ENCODE measurements around the gene RAB23. TPM values are rescaled to one million over a fixed set of nuclear protein-coding genes. Genes with fewer than 3 reads are reported as not detected.

The RAB23 gene
- total and polyA plus RNA-seq, 2 of the 8 experiments (the other 6 are each of a cell fraction or from before 2014, with no cell fraction given), result 6.5 to 17.2 TPM

DNA sequence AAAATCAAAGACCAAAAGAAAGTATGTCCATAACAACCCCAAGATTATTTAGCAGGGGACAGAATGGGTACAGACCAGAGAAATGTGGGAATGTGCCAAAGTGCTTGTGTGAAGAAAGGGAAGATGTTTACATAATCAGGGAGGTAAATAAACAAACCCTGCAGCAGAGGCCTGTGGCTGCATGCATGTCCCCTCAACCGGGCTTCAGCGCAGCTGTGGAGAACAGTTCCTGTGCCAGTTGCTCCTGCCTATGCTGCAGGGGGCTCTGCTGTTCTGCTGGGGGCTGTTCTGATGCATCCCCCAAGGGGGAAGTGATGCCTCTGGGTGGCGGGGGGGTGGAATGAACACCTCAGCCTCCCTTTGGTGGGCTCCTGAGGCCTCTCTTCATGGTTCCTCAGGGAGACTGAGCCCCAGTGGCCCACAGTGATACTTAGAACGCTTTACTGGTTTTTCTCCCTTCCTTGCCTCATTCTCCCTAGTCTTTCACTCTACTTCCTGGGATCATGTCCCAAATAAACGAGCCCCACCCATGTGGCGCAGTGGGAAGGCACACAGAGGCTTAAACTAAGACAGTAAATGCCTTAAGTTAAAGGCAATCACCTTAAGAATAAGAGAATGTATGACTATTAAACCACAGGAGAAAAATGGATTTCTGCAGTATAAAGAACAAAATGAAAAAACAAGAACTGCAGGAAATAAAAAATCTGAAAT is 23.0 kb downstream of the RAB23 start:
- no peak overlapping the region for H3K4ac ChIP-seq (replicated peaks; ENCODE audit: insufficient read length, low read depth, low read length)
- H3K4me3 ChIP-seq (ENCODE audit: extremely low read depth in 1 of 4, insufficient read depth in 2 of 4, low read depth in 3 of 4, low read length in 4 of 4), result no peak overlapping the region
- no peak overlapping the region for H3K14ac ChIP-seq (ENCODE audit: insufficient read length)
- H3K9me3 ChIP-seq (ENCODE audit: insufficient read depth in 2 of 2, low read depth in 1 of 2, low read length in 1 of 2), result no peaks in the 10 kb centered on the region
- DNase-seq (ENCODE audit: low read depth in 1 of 2, low spot score in 2 of 2), result no peak
- no peak overlapping the region for H2AK5ac ChIP-seq (ENCODE audit: low read depth, low read length)
- ChIA-PET CTCF (ENCODE audit: partially characterized antibody) (interaction anchor here (0.7 to 1.3 kb wide), 7 partner anchors 9 to 519 kb away, joined by 3 to 7 read pairs (median 4); no protein-coding TSS in a partner anchor), POLR2A (ENCODE audit: partially characterized antibody) (interaction anchor here (0.6 kb wide), 1 partner anchor 264 kb away, joined by 3 read pairs; no protein-coding TSS in a partner anchor)
- peaks cover 0 to 4% (median 0%) of the 10 kb centered on the region in 4 experiments; a peak in 1 of 8 replicates for H3K36me3 ChIP-seq (ENCODE audit: control insufficient read depth in 2 of 4, insufficient read depth in 4 of 4, low read length in 3 of 4)
- no peak overlapping the region for H3K56ac ChIP-seq (replicated peaks; ENCODE audit: insufficient read length, low read depth, low read length)
- no peak overlapping the region for H2BK12ac ChIP-seq (ENCODE audit: low read depth, low read length)
- no peak overlapping the region for H3K9ac ChIP-seq (replicated peaks in 1 of 4; ENCODE audit: extremely low read depth in 1 of 4, low read depth in 3 of 4, low read length in 3 of 4)
- H4K91ac ChIP-seq (replicated peaks; ENCODE audit: insufficient read length, low read length), result no peak overlapping the region
- H4K5ac ChIP-seq (ENCODE audit: insufficient read length, low read depth, low read length), result no peak overlapping the region
- FAIRE-seq, result no peak
- no peak overlapping the region for H2BK120ac ChIP-seq (replicated peaks; ENCODE audit: low read depth, low read length)
- no peak overlapping the region for H2BK5ac ChIP-seq (ENCODE audit: low read depth, low read length)
- TF ChIP-seq RAD21 (IDR thresholded peaks at IDR 0.05 in 1 of 2, conservative IDR thresholded peaks at IDR 0.05 in 1 of 2; ENCODE audit: low read depth in 2 of 2, low read length in 2 of 2) (peak; percentile 18 to 37; a peak in 3 of 4 replicates), SIN3A (conservative IDR thresholded peaks at IDR 0.05 in 1 of 2, IDR thresholded peaks at IDR 0.05 in 1 of 2; ENCODE audit: low read depth in 1 of 2, low read length in 2 of 2) (no peak)
- TF ChIP-seq, protein P1, sequence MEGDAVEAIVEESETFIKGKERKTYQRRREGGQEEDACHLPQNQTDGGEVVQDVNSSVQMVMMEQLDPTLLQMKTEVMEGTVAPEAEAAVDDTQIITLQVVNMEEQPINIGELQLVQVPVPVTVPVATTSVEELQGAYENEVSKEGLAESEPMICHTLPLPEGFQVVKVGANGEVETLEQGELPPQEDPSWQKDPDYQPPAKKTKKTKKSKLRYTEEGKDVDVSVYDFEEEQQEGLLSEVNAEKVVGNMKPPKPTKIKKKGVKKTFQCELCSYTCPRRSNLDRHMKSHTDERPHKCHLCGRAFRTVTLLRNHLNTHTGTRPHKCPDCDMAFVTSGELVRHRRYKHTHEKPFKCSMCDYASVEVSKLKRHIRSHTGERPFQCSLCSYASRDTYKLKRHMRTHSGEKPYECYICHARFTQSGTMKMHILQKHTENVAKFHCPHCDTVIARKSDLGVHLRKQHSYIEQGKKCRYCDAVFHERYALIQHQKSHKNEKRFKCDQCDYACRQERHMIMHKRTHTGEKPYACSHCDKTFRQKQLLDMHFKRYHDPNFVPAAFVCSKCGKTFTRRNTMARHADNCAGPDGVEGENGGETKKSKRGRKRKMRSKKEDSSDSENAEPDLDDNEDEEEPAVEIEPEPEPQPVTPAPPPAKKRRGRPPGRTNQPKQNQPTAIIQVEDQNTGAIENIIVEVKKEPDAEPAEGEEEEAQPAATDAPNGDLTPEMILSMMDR (IDR thresholded peaks at IDR 0.05; ENCODE audit: control extremely low read depth in 1 of 3, insufficient read depth in 1 of 3, low read depth in 1 of 3, low read length in 3 of 3), result peak in 2 of 3 experiments; percentile 9 to 13; a peak in 2 of 4 replicates
- no peak overlapping the region for H4K8ac ChIP-seq (ENCODE audit: extremely low read depth, insufficient read depth, low read length)
- no peaks in the 10 kb centered on the region for H3K23me2 ChIP-seq (ENCODE audit: low read depth, low read length)
- peaks cover 4% of the 10 kb centered on the region; the same call in 1 of the 2 replicates for H3K79me1 ChIP-seq (ENCODE audit: low read depth, low read length)
- peaks cover 0 to 2% of the 10 kb centered on the region in 2 experiments for H4K20me1 ChIP-seq (replicated peaks in 1 of 2; ENCODE audit: control insufficient read depth in 1 of 2, insufficient read depth in 2 of 2, low read length in 2 of 2)
- peaks cover 0 to 4% (median 3%) of the 10 kb centered on the region in 4 experiments; a peak in 5 of 7 replicates for H3K4me1 ChIP-seq (replicated peaks in 1 of 4; ENCODE audit: control insufficient read depth in 3 of 4, insufficient read depth in 4 of 4, low read length in 3 of 4)
- H3K27me3 ChIP-seq (replicated peaks in 1 of 4; ENCODE audit: control insufficient read depth in 3 of 4, extremely low read depth in 1 of 4, insufficient read depth in 3 of 4, low read length in 3 of 4), result no peaks in the 10 kb centered on the region
- WGBS, 2 experiments (ENCODE audit: extremely low coverage in 1 of 2, insufficient coverage in 1 of 2, insufficient read length in 1 of 2, insufficient replicate concordance in 2 of 2, low coverage in 1 of 2, low lambda C conversion rate in 2 of 2, missing lambda C conversion rate in 1 of 2), result 77% methylated on average over 6 of the region's 6 CpGs; no CpG with 5 or more reads in 1 of the 2 experiments
- H2BK15ac ChIP-seq (ENCODE audit: low read length), result no peak overlapping the region
- H2BK20ac ChIP-seq (ENCODE audit: low read length), result no peak overlapping the region
- H3K4me2 ChIP-seq (ENCODE audit: insufficient read depth in 1 of 2, low read depth in 2 of 2, low read length in 2 of 2), result no peak overlapping the region; a peak in 1 of 4 replicates
- H3K79me2 ChIP-seq (ENCODE audit: control insufficient read depth in 1 of 2, insufficient read depth in 2 of 2, low read length in 2 of 2), result peaks cover 0 to 10% of the 10 kb centered on the region in 2 experiments; a peak in 2 of 4 replicates
- no peak overlapping the region for H3K27ac ChIP-seq (ENCODE audit: low read depth, low read length)
- H2AFZ ChIP-seq (ENCODE audit: low read length), result no peak overlapping the region
- H3K18ac ChIP-seq (ENCODE audit: extremely low read depth, low read length), result no peak overlapping the region
- no peak overlapping the region for H3K23ac ChIP-seq (ENCODE audit: insufficient read length)
